ENCODE results near the gene CPVL. TPM values are rescaled to one million over a fixed set of nuclear protein-coding genes. Genes with fewer than 3 reads are reported as not detected.
A peak's percentile ranks its signal among the peaks of the same experiment; 100 is the strongest.

CPVL gene
- total RNA-seq (2014; rRNA removed; shearing (Covaris generic)): 35.4 and 40.5 TPM in 2 replicates

DNA sequence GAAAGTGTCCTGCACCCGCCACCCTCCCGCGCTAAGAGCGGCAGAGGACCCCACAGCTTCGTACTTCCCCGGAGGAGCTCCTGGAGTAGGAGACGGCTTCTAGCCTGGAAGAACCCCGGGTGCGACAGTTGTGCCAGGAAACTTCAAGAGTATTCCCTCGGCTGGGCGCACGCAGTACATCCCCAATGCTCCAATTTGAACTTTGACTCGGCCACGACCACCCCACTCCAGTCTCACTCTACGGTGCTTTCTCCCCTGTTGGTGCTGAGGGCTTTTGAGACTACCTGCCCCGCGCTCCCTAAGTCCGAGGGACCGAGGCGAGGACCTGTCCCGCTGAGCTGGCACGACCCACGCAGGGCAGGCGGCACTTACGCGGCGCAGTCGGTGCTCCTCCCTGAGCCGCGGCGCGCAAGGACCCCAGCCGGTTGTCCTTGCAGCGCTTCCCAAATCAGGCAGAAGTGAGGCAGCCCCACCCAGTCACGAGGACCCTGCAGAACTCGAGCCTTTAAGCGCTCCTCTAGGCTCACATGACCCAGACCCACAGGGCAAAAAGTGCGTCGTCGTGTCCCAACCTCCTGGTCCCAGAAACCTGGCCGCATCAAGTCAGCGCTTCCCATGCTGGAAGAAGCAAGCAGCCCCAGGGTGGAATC, at the start of gene CPVL:
Gene CPVL, minus strand, starts transcription at position 481 of the 650 bp plus-strand sequence. CDS start 25,476 bp downstream, outside the sequence.
- DNase-seq (ENCODE audit: low read depth): peak; percentile 93

DNA sequence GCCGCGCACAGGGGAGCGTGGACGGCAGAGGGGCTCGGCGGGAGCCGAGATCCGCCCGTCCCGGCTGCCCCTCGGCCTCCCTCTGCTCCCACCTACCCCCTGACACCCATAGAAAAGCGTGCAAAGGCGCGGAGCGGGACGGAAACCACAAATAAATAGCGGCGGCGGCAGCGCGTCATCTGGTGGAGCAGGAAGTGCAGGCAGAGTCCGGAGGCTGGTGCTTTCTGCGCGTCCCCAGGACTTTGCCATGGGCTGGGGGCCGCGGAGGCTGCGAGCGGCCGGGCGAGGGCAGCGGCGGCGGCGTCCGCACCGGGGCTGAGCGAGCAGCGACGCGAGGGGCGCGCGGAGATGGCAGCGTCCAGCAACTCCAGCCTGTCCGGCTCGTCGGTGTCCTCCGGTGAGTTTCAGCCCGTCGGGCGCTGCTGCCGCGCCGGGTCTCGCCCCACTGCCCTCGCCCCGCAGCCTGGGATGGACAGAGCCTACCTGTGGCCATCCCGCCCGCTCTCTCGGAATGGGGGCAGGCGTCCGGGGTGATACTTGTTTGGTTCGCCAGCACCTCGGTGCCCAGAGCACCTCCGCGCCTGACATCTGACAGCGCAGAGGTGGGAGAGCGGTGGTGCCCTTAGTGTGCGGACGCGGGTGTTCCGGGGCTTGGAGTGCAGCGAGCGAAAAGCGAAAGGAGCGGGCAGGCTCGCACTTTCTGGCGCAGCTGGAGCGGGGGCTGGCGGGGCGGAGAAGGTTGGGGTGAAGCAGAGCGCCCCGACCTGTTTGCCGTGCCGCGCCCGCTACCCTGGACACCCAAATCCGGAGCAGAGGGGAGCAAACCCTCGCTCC, 48.5 kb upstream of the CPVL start, which contains the start of gene CHN2:
Gene CHN2, plus strand, starts transcription at position 182 of the 834 bp plus-strand sequence.
- peak; percentile 80 for DNase-seq (ENCODE audit: low read depth)

- peak; percentile 54 for DNase-seq (ENCODE audit: low read depth)
These were observed 47.9 kb upstream of the CPVL start for GRCh38 chr7:29194206-29194593.

- no peak for DNase-seq (ENCODE audit: low read depth)
These were observed 47.2 kb upstream of the CPVL start for GRCh38 chr7:29193316-29194205.

DNA sequence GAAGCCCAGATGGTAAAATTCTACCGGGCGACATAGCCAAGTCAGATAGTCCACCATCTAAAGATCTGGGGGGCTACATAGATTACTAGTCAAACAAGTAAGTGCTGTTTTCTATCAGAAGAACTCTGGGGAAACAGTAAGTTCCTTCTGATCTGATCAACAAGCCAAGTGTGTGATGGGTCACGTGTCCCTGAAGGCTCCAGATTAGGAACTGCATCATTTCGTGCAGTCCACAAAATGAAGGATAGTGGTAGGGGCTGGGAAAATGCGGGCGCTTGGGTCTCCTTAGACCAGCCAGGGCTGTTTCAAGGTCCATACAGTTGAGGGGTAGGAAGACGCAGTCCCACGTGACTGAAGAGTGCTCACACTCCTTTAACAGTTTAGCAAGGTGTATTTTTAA, 46.5 kb upstream of the CPVL start:
- DNase-seq (ENCODE audit: low read depth): no peak

DNA sequence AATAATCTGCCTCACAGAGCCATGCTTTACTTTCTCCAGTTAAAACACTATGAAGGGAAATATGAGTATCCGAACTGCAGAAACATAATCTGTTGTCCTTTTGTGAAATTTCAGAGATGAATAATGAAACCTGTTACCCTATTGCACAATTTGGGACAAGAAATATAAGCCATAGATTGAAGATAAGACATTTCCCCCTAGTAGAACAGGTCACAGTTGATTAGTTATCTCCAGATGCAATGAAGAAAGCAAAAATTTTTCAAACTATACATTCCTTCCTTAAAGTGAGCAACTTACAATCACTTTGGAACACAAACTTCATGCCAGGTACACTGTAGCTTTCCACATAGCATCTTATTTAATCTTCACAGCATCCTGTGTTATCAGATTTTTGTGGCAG, 46.0 kb upstream of the CPVL start:
- no peak for DNase-seq (ENCODE audit: low read depth)

DNA sequence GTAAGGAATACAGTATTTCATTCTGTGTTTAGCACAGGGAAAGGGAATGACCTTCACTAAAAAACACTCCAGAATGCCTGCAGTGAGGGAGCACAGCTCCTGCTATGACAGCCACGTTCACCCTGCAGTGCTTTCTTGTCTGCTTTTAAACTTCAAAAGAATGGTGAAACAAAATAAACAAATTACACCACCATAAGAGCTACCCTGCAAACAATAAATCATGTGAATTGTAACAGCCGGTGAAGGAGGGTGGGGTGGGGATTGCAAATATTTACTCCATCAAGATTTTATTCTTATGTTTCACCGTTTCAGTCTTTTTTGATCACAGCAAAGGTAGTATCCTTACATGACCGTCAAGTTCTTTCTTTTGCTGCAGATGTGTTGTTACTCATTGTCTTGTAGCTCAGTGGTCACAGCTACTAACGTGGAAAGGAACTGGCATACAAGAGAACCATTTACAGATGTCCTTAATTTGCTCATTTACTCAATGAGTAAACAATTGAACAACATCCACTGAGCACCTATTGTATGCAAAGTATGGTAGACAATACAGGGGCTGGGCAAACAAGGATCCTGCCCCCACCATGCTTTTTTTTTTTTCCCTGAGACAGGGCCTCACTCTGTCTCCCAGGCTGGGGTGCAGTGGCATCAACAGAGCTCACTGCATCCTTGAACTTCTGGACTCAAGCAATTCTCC, 44.2 kb upstream of the CPVL start:
- DNase-seq (ENCODE audit: low read depth): no peak

DNA sequence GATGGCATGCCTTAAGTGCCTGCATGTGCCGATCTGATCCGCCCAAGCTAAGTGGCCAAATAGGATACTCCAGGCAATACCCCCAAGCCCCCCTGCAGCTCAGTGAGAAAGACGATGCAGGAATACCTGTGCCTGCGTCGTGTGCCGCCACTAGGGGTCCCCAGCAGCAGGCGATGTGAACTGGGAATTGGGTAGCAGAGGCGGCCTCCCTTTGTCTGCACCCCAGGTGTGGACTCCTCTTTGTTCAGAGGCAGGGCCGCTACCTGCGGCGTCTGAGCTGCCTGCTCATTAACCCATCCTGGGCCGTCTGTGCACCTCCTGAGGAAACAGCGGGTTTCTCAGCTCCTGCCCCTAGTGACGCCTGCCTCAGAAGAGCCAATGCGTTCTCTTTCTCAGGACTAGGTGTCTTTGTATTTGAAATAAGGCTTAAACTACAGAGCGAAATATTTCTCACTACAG, 43.4 kb upstream of the CPVL start:
- DNase-seq (ENCODE audit: low read depth): peak; percentile 79

GRCh38 chr7:29185613-29186012, 39.3 kb upstream of the CPVL start:
- DNase-seq (ENCODE audit: low read depth): no peak

- DNase-seq (ENCODE audit: low read depth): no peak
These were observed 38.3 kb upstream of the CPVL start for GRCh38 chr7:29184599-29184998.

DNA sequence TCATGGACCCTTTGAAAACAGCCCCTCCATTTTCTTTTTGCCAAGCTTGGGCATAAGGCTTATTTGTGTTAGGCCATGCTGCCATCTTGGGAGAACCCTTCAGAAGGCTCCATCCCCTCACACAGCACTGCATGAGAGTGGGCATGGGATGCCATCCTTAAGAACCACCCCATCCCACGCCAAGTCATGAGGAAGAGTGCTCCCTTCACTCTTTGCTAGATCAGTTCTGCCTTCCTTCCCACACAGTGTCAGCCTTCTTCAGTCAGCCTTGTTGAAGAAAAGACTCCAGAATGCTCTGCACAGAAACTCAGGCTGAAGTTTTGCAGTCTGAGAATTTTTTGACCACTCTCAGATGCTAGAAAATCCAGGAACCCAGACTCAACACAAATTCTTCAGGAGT, 32.8 kb upstream of the CPVL start:
- DNase-seq (ENCODE audit: low read depth): no peak

DNA sequence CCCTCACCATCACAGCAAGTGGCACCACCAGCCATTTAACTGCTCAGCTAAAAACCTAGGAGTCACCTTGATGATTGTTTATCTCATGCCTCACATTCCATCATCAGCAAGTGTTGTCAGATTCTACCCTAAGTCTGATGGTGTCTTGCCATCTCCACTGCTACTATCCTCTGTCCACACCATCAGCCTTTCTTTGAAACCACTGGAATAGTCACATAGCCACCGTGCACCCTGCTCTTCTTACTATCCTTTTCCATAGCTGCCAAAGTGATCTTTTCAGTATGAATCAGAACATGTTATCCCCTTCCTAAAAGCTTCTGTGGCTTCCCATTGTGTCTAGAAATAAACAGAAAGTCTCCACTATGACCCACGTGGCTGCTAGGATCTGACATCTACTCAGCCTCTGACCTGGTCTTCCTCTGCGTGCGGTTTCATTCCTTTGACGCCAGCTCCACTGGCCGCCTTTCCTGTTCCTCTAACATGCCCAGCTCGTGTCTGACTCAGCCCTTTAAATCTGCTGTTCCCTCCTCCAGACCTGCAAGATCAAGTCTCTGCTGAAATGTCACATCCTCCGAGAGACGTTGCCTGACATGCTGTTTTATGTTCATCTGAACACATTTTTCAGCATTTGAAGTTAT, 31.7 kb upstream of the CPVL start:
- peak; percentile 89 for DNase-seq (ENCODE audit: low read depth)

- no peak for DNase-seq (ENCODE audit: low read depth)
These were observed 27.1 kb upstream of the CPVL start for GRCh38 chr7:29173458-29173857.

- peak; percentile 47 for DNase-seq (ENCODE audit: low read depth)
These were observed 24.4 kb upstream of the CPVL start for GRCh38 chr7:29170781-29171180.

- no peak for DNase-seq (ENCODE audit: low read depth)
These were observed 21.4 kb upstream of the CPVL start for GRCh38 chr7:29167721-29168120.

DNA sequence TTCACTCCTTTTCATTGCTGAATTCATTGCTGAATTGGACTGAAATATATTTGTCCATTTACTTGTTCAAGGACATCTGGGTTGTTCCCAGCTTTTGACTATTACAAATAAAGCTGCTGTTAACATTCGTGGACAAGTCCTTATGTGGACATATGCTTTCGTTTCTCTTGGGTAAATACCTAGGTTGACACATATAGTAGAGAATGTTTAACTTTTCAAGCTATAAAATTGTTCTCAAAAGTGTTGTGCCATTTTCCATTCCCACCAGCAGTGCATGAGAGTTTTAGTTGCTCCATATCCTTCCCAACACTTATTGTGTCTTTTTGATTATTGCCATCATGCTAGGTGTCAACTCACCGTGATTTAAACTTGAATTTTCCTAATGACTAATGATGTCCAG, 17.5 kb upstream of the CPVL start:
- no peak for DNase-seq (ENCODE audit: low read depth)

GRCh38 chr7:29162577-29162976, 16.2 kb upstream of the CPVL start:
- DNase-seq (ENCODE audit: low read depth): no peak

DNA sequence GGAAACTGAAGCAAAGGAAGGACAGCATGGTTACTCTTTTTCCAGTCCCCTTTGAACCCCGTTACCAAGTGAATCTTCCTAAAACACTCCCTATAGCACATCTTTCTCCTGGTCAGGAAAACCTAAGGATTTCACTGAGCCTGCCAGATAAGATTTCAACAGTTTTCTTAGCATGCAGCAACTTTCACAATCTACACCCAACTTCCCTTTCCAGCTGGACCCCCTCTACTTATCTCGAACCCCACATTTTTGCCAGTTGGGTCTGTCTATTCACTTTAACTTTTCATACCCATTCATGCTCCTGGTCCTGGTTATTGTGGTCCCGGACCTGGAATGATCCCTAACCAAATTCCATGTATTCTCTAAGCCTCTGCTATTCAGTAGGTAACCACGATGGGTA, 14.9 kb upstream of the CPVL start:
- DNase-seq (ENCODE audit: low read depth): no peak

DNA sequence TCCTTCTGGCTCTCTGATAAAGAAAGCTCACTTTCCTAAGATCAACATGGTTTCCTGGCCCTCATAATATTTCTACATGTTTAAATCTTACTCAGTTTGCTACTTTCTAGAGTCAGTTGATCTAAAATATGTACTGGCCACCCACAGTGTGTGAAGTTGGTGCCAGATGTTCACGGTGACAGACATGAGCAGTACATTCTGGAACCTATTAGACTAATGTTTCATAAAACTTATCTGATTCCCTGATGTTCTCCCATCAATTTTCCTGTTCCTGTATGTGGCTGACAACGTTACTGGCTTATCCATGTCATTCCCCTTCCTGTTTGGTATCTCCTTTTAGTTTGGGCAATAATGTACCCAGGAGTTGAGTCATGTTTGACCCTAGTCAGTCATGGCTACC, 13.7 kb upstream of the CPVL start:
- no peak for DNase-seq (ENCODE audit: low read depth)

- no peak for DNase-seq (ENCODE audit: low read depth)
These were observed 12.6 kb upstream of the CPVL start for GRCh38 chr7:29158795-29159423.
